Measurements from ENCODE around the gene EMC6. TPM values are rescaled to one million over a fixed set of nuclear protein-coding genes. Genes with fewer than 3 reads are reported as not detected.

Gene EMC6
- total and polyA plus RNA-seq, 12 donors: 46.0 to 203 (median 54.6) TPM

DNA sequence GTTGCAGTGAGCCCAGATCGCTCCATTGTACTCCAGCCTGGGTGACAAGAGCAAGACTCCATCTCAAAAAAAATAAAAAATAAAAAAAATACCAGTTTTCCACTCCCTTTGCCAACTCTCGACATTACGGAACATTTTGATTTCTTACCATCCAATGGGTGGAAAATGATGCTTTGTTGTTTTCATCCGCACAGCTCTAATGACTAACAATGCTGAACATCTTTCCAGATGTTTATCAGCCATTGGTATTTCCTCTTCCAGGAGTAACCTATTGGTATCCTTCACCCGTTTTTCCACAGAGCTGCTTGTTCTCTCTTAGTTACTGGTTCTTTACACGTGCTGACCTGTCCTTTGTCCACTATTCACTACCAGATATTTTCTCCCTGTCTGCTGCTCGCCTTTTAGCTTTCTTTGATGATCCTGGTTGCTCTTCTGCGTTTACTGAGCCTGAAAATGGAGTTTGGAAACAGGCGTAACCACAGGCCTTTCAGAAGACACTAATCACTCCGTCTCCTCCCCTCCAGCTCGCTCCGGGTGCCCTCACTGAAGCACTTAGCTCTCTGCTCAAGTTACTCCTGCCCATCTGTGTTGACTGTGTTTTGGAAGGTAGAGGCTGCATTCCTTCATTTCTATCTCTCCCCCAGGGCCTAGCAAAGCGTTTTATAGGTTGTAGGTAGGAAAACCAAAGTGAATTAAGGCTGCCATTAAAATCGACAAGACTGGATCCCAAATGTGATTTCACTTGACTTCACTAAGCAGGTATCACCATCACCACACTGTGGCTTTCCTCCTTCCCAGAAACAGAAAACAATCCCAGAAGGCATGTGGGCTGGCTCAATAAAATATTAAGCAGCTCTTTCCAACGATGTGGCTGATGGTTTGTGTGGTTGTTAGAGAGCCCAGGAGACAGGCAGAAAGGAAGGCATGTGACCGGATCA, 41.5 kb upstream of the EMC6 start:
- peak overlapping the region in 8 of 10 donors; percentile 26 to 72 (median 49) for H3K27ac ChIP-seq
- H3K9me3 ChIP-seq: no peaks in the 10 kb centered on the region
- no peak overlapping the region for H3K4me3 ChIP-seq
- H3K4me1 ChIP-seq: peaks cover 0 to 35% (median 5%) of the 10 kb centered on the region in 9 donors
- peaks cover 0 to 94% (median 40%) of the 10 kb centered on the region in 9 donors for H3K36me3 ChIP-seq
- H3K27me3 ChIP-seq: no peaks in the 10 kb centered on the region
- intact Hi-C loops (cut with DNase I): no loop called here
- TF ChIP-seq CTCF (IDR thresholded peaks at IDR 0.05): no peak
- WGBS, 2 donors: 62 to 66% methylated on average over 16 of the region's 16 CpGs
- DNase-seq: no peak
- ATAC-seq: peak in 2 of 8 donors; percentile 36 to 48

- 63% methylated on average over 11 of the region's 11 CpGs for WGBS, 2 donors
- Histone ChIP-seq H3K9me3 (no peaks in the 10 kb centered on the region), H3K36me3 (peaks cover 0 to 92% (median 34%) of the 10 kb centered on the region in 9 donors), H3K4me1 (peaks cover 0 to 35% (median 5%) of the 10 kb centered on the region in 9 donors), H3K4me3 (no peak overlapping the region), H3K27ac (peak overlapping the region in 7 of 10 donors; percentile 26 to 72 (median 52)), H3K27me3 (no peaks in the 10 kb centered on the region)
- ATAC-seq (peak in 1 of 8 donors; percentile 21), DNase-seq (no peak)
- TF ChIP-seq CTCF (IDR thresholded peaks at IDR 0.05): no peak
- intact Hi-C loops (cut with DNase I): no loop called here
Measured at GRCh38 chr17:3627769-3628167, 40.8 kb upstream of the EMC6 start.

GRCh38 chr17:3630781-3631180, 37.8 kb upstream of the EMC6 start:
- ATAC-seq (no peak), DNase-seq (no peak)
- Histone ChIP-seq H3K4me3 (no peak overlapping the region), H3K9me3 (no peaks in the 10 kb centered on the region), H3K4me1 (peaks cover 0 to 56% (median 18%) of the 10 kb centered on the region in 9 donors), H3K27ac (peak overlapping the region in 2 of 10 donors; percentile 10 to 12), H3K27me3 (no peaks in the 10 kb centered on the region), H3K36me3 (peaks cover 0 to 70% (median 21%) of the 10 kb centered on the region in 9 donors)
- 79 to 82% methylated on average over 10 of the region's 10 CpGs for WGBS, 2 donors
- no peak for TF ChIP-seq CTCF (IDR thresholded peaks at IDR 0.05)
- intact Hi-C loops (cut with DNase I): no loop called here

- ATAC-seq (no peak), DNase-seq (no peak)
- H3K4me3 ChIP-seq: no peak overlapping the region
- intact Hi-C loops (cut with DNase I): no loop called here
- H3K9me3 ChIP-seq: no peaks in the 10 kb centered on the region
- no peak overlapping the region for H3K27ac ChIP-seq
- H3K27me3 ChIP-seq: no peaks in the 10 kb centered on the region
- H3K36me3 ChIP-seq: peaks cover 0 to 55% (median 16%) of the 10 kb centered on the region in 9 donors
- WGBS, 2 donors: 97 to 98% methylated on average over 7 of the region's 7 CpGs
- no peak for TF ChIP-seq CTCF (IDR thresholded peaks at IDR 0.05)
- peaks cover 0 to 49% (median 21%) of the 10 kb centered on the region in 9 donors for H3K4me1 ChIP-seq
Measured at GRCh38 chr17:3632287-3632686, 36.3 kb upstream of the EMC6 start.

All from heart right ventricle (tissue), 16 donors.